ENCODE measurements around the gene EZR. TPM values are rescaled to one million over a fixed set of nuclear protein-coding genes. Genes with fewer than 3 reads are reported as not detected.

The EZR gene
- total RNA-seq, 6 donors from 2014 or later = 188 to 810 (median 346) TPM

GRCh38 chr6:158766621-158767455 is 52.3 kb downstream of the EZR start:
- WGBS, 2 donors = 91 to 92% methylated on average over 38 of the region's 38 CpGs
- H3K4me3 ChIP-seq = no peak overlapping the region
- DNase-seq = peak in 1 of 2 donors; percentile 71
- no peaks in the 10 kb centered on the region for H3K27me3 ChIP-seq
- no peaks in the 10 kb centered on the region for H3K9me3 ChIP-seq
- H3K36me3 ChIP-seq = peaks cover 59 to 81% (median 76%) of the 10 kb centered on the region in 4 donors
- no peak for ATAC-seq (ENCODE audit: low FRiP score in 2 of 2)
- TF ChIP-seq CTCF (IDR thresholded peaks at IDR 0.05) (no peak), POLR2A (IDR thresholded peaks at IDR 0.05) (no peak), EP300 (IDR thresholded peaks at IDR 0.05) (no peak), POLR2AphosphoS5 (IDR thresholded peaks at IDR 0.05) (no peak)
- H3K4me1 ChIP-seq = no peaks in the 10 kb centered on the region
- H3K27ac ChIP-seq = peak overlapping the region in 1 of 4 donors; percentile 22

GRCh38 chr6:158765499-158766068 is 53.6 kb downstream of the EZR start:
- H3K27ac ChIP-seq = no peak overlapping the region
- ATAC-seq (ENCODE audit: low FRiP score in 2 of 2) (no peak), DNase-seq (no peak)
- no peaks in the 10 kb centered on the region for H3K9me3 ChIP-seq
- no peaks in the 10 kb centered on the region for H3K27me3 ChIP-seq
- no peak overlapping the region for H3K4me3 ChIP-seq
- H3K36me3 ChIP-seq = peaks cover 51 to 73% (median 64%) of the 10 kb centered on the region in 4 donors
- TF ChIP-seq POLR2AphosphoS5 (IDR thresholded peaks at IDR 0.05) (peak in 1 of 2 donors; percentile 5), POLR2A (IDR thresholded peaks at IDR 0.05) (no peak), EP300 (IDR thresholded peaks at IDR 0.05) (no peak)
- 91 to 92% methylated on average over 12 to 13 of the region's 13 CpGs for WGBS, 2 donors
- H3K4me1 ChIP-seq = no peaks in the 10 kb centered on the region

- Histone ChIP-seq H3K4me1 (no peaks in the 10 kb centered on the region), H3K9me3 (no peaks in the 10 kb centered on the region), H3K4me3 (no peak overlapping the region), H3K27ac (no peak overlapping the region), H3K27me3 (no peaks in the 10 kb centered on the region), H3K36me3 (peaks cover 44 to 68% (median 58%) of the 10 kb centered on the region in 4 donors)
- DNase-seq (no peak), ATAC-seq (ENCODE audit: low FRiP score in 2 of 2) (no peak)
- no peak for TF ChIP-seq EP300 (IDR thresholded peaks at IDR 0.05)
- no peak for TF ChIP-seq POLR2A (IDR thresholded peaks at IDR 0.05)
- no peak for TF ChIP-seq POLR2AphosphoS5 (IDR thresholded peaks at IDR 0.05)
- TF ChIP-seq CTCF (IDR thresholded peaks at IDR 0.05) = no peak
- 91 to 95% methylated on average over 4 to 9 of the region's 9 CpGs for whole genome bisulfite sequencing, 2 donors
These were observed 54.2 kb downstream of the EZR start for GRCh38 chr6:158764926-158765325.

GRCh38 chr6:158764183-158764849 is 54.9 kb downstream of the EZR start:
- DNase-seq (no peak), ATAC-seq (ENCODE audit: low FRiP score in 2 of 2) (no peak)
- no peak for TF ChIP-seq EP300 (IDR thresholded peaks at IDR 0.05)
- no peak for TF ChIP-seq CTCF (IDR thresholded peaks at IDR 0.05)
- TF ChIP-seq POLR2AphosphoS5 (IDR thresholded peaks at IDR 0.05) = no peak
- no peak for TF ChIP-seq POLR2A (IDR thresholded peaks at IDR 0.05)
- H3K27me3 ChIP-seq = no peaks in the 10 kb centered on the region
- H3K4me1 ChIP-seq = no peaks in the 10 kb centered on the region
- peaks cover 38 to 61% (median 52%) of the 10 kb centered on the region in 4 donors for H3K36me3 ChIP-seq
- H3K9me3 ChIP-seq = no peaks in the 10 kb centered on the region
- no peak overlapping the region for H3K27ac ChIP-seq
- no peak overlapping the region for H3K4me3 ChIP-seq
- 92 to 93% methylated on average over 11 to 14 of the region's 14 CpGs for WGBS, 2 donors
